BLaER1 treated with 17β-estradiol and CSF1 and Interleukin-3, amounts not matched to agents 10 nM and 100 nM (cell line): ENCODE data around the gene DENND6A.
"Not testable (repeated sequence)": the region's sequence is repeated elsewhere in the genome, so short reads cannot be mapped to it uniquely, and the experiment has no call there.

Source experiments
- H3K27ac ChIP-seq, 11 experiments: shearing (Covaris generic); formaldehyde crosslinking; 2 replicates each; pipeline ENCODE4 v1.8.1; 2022
- H3K27me3 ChIP-seq, 11 experiments: shearing (Covaris generic); formaldehyde crosslinking; 2 replicates each; pipeline ENCODE4 v1.8.1; 2022
- H3K36me3 ChIP-seq, 11 experiments: shearing (Covaris generic); formaldehyde crosslinking; 2 replicates each; pipeline ENCODE4 v1.8.1; 2022
- H3K4me1 ChIP-seq, 10 experiments: shearing (Covaris generic); formaldehyde crosslinking; 2 replicates each; pipeline ENCODE4 v1.8.1; 2022
- H3K4me2 ChIP-seq, 11 experiments: shearing (Covaris generic); formaldehyde crosslinking; 2 replicates each; pipeline ENCODE4 v1.8.1; 2022
- H3K4me3 ChIP-seq, 10 experiments: shearing (Covaris generic); formaldehyde crosslinking; 2 replicates each; pipeline ENCODE4 v1.8.1; 2022
- H3K9ac ChIP-seq, 11 experiments: shearing (Covaris generic); formaldehyde crosslinking; 2 replicates each; pipeline ENCODE4 v1.8.1; 2022
- H3K9me3 ChIP-seq, 11 experiments: shearing (Covaris generic); formaldehyde crosslinking; replicated peaks in 1 of 11; 2 replicates each; pipeline ENCODE4 v1.8.1; 2022
- H4K20me1 ChIP-seq, 11 experiments: shearing (Covaris generic); formaldehyde crosslinking; 2 replicates each; pipeline ENCODE4 v1.8.1; 2022
- Cebpa-rat ChIP-seq, 11 experiments: shearing (Covaris generic); IDR thresholded peaks; 2 replicates each; pipeline ENCODE4 v1.8.1; 2022

The DENND6A gene

GRCh38 chr3:57729334-57730045 is 36.6 kb upstream of the DENND6A start:
- peaks cover 0 to 16% (median 2%) of the 10 kb centered on the region in 10 experiments; a peak in 7 of 20 replicates for H3K4me1 ChIP-seq

GRCh38 chr3:57727106-57727505 is 34.2 kb upstream of the DENND6A start:
- no peak for TF ChIP-seq Cebpa-rat (IDR thresholded peaks at IDR 0.05)
- Histone ChIP-seq H4K20me1 (no peaks in the 10 kb centered on the region), H3K27ac (no peak overlapping the region), H3K36me3 (no peaks in the 10 kb centered on the region), H3K4me3 (no peak overlapping the region), H3K27me3 (no peaks in the 10 kb centered on the region), H3K4me2 (peak overlapping the region in 2 of 11 experiments; percentile 40 to 64; a peak in 3 of 22 replicates), H3K9ac (no peak overlapping the region), H3K4me1 (peaks cover 0 to 16% (median 2%) of the 10 kb centered on the region in 10 experiments; a peak in 7 of 20 replicates), H3K9me3 (no peaks in the 10 kb centered on the region)

More at GRCh38 chr3:57729334-57730045, 36.6 kb upstream of the DENND6A start:
- Histone ChIP-seq H3K27ac (no peak overlapping the region), H3K9ac (no peak overlapping the region), H3K4me3 (no peak overlapping the region), H3K9me3 (no peaks in the 10 kb centered on the region), H4K20me1 (no peaks in the 10 kb centered on the region), H3K36me3 (no peaks in the 10 kb centered on the region), H3K4me2 (no peak overlapping the region), H3K27me3 (no peaks in the 10 kb centered on the region)
- no peak for TF ChIP-seq Cebpa-rat (IDR thresholded peaks at IDR 0.05)

- no peak for TF ChIP-seq Cebpa-rat (IDR thresholded peaks at IDR 0.05)
- no peak overlapping the region for H3K4me3 ChIP-seq
- no peaks in the 10 kb centered on the region for H3K27me3 ChIP-seq
- H3K9ac ChIP-seq = no peak overlapping the region
- H3K9me3 ChIP-seq = no peaks in the 10 kb centered on the region
- H3K27ac ChIP-seq = no peak overlapping the region
- H3K4me1 ChIP-seq = peaks cover 0 to 16% (median 2%) of the 10 kb centered on the region in 10 experiments; a peak in 7 of 20 replicates
- no peaks in the 10 kb centered on the region for H3K36me3 ChIP-seq
- peak overlapping the region in 1 of 11 experiments; percentile 40; a peak in 1 of 22 replicates for H3K4me2 ChIP-seq
- no peaks in the 10 kb centered on the region for H4K20me1 ChIP-seq
Observed at GRCh38 chr3:57726397-57726796, 33.5 kb upstream of the DENND6A start.

GRCh38 chr3:57718118-57718517 is 25.2 kb upstream of the DENND6A start:
- Histone ChIP-seq H3K27me3 (no peaks in the 10 kb centered on the region), H3K4me3 (no peak overlapping the region), H3K4me2 (no peak overlapping the region), H3K4me1 (no peaks in the 10 kb centered on the region), H3K9me3 (no peaks in the 10 kb centered on the region), H3K9ac (no peak overlapping the region), H4K20me1 (no peaks in the 10 kb centered on the region), H3K27ac (no peak overlapping the region), H3K36me3 (no peaks in the 10 kb centered on the region)
- no peak for TF ChIP-seq Cebpa-rat (IDR thresholded peaks at IDR 0.05)

GRCh38 chr3:57717205-57717868 is 24.5 kb upstream of the DENND6A start:
- no peaks in the 10 kb centered on the region for H3K4me1 ChIP-seq
- no peak overlapping the region for H3K9ac ChIP-seq
- no peaks in the 10 kb centered on the region for H4K20me1 ChIP-seq
- H3K4me2 ChIP-seq = no peak overlapping the region
- no peak for TF ChIP-seq Cebpa-rat (IDR thresholded peaks at IDR 0.05)
- H3K27me3 ChIP-seq = no peaks in the 10 kb centered on the region
- no peaks in the 10 kb centered on the region for H3K9me3 ChIP-seq
- H3K27ac ChIP-seq = no peak overlapping the region
- no peak overlapping the region for H3K4me3 ChIP-seq
- no peaks in the 10 kb centered on the region for H3K36me3 ChIP-seq

- H3K27me3 ChIP-seq = no peaks in the 10 kb centered on the region
- H3K9ac ChIP-seq = no peak overlapping the region
- no peak overlapping the region for H3K4me3 ChIP-seq
- no peaks in the 10 kb centered on the region for H3K4me1 ChIP-seq
- no peaks in the 10 kb centered on the region for H4K20me1 ChIP-seq
- H3K9me3 ChIP-seq = peaks cover 0 to 7% (median 0%) of the 10 kb centered on the region in 11 experiments; a peak in 4 of 22 replicates
- no peaks in the 10 kb centered on the region for H3K36me3 ChIP-seq
- H3K4me2 ChIP-seq = no peak overlapping the region
- TF ChIP-seq Cebpa-rat (IDR thresholded peaks at IDR 0.05) = no peak
- H3K27ac ChIP-seq = no peak overlapping the region
Observed at GRCh38 chr3:57715686-57716085, 22.8 kb upstream of the DENND6A start.

- Histone ChIP-seq H3K27me3 (no peaks in the 10 kb centered on the region), H3K9ac (no peak overlapping the region), H3K27ac (no peak overlapping the region), H3K4me1 (peaks cover 0 to 9% (median 0%) of the 10 kb centered on the region in 10 experiments; a peak in 2 of 20 replicates), H3K36me3 (no peaks in the 10 kb centered on the region), H3K4me2 (no peak overlapping the region), H3K4me3 (no peak overlapping the region), H4K20me1 (no peaks in the 10 kb centered on the region), H3K9me3 (peaks cover 0 to 15% (median 6%) of the 10 kb centered on the region in 11 experiments; a peak in 12 of 22 replicates)
- no peak for TF ChIP-seq Cebpa-rat (IDR thresholded peaks at IDR 0.05)
Observed at GRCh38 chr3:57709559-57709958, 16.7 kb upstream of the DENND6A start.

GRCh38 chr3:57709031-57709430 is 16.2 kb upstream of the DENND6A start:
- no peak overlapping the region for H3K4me2 ChIP-seq
- H3K9me3 ChIP-seq = peaks cover 0 to 15% (median 6%) of the 10 kb centered on the region in 11 experiments; a peak in 12 of 22 replicates
- no peak for TF ChIP-seq Cebpa-rat (IDR thresholded peaks at IDR 0.05)
- peaks cover 0 to 9% (median 0%) of the 10 kb centered on the region in 10 experiments; a peak in 2 of 20 replicates for H3K4me1 ChIP-seq
- no peak overlapping the region for H3K27ac ChIP-seq
- no peaks in the 10 kb centered on the region for H4K20me1 ChIP-seq
- no peaks in the 10 kb centered on the region for H3K36me3 ChIP-seq
- H3K4me3 ChIP-seq = no peak overlapping the region
- no peaks in the 10 kb centered on the region for H3K27me3 ChIP-seq
- no peak overlapping the region for H3K9ac ChIP-seq

GRCh38 chr3:57706462-57706861 is 13.6 kb upstream of the DENND6A start:
- TF ChIP-seq Cebpa-rat (IDR thresholded peaks at IDR 0.05) = no peak
- Histone ChIP-seq H3K4me3 (no peak overlapping the region), H3K9me3 (peaks cover 0 to 13% (median 6%) of the 10 kb centered on the region in 11 experiments; a peak in 12 of 22 replicates), H3K9ac (no peak overlapping the region), H3K36me3 (no peaks in the 10 kb centered on the region), H3K4me1 (peaks cover 0 to 9% (median 0%) of the 10 kb centered on the region in 10 experiments; a peak in 2 of 20 replicates), H3K27ac (no peak overlapping the region), H3K27me3 (no peaks in the 10 kb centered on the region), H4K20me1 (no peaks in the 10 kb centered on the region), H3K4me2 (peak overlapping the region in 1 of 11 experiments; percentile 14; a peak in 1 of 22 replicates)

GRCh38 chr3:57705351-57705750 is 12.5 kb upstream of the DENND6A start:
- H3K9ac ChIP-seq, H3K27ac ChIP-seq, H3K36me3 ChIP-seq, H3K9me3 ChIP-seq, H3K4me1 ChIP-seq, H4K20me1 ChIP-seq, H3K4me2 ChIP-seq, H3K4me3 ChIP-seq, H3K27me3 ChIP-seq: not testable (repeated sequence)
